Measurements from ENCODE around the gene ALDH3B1. TPM values are rescaled to one million over a fixed set of nuclear protein-coding genes. Genes with fewer than 3 reads are reported as not detected.

Gene ALDH3B1
- total and polyA plus RNA-seq, 2 donors (not counting 3 experiments of a cell fraction or from before 2014, with no cell fraction given) = 0.13 to 1.0 TPM

- Histone ChIP-seq H3K4me3 (replicated peaks in 1 of 3; ENCODE audit: insufficient read depth in 1 of 3, low read depth in 1 of 3, low read length in 3 of 3) (no peak overlapping the region), H3K4me1 (ENCODE audit: control insufficient read depth, extremely low read depth, insufficient read depth, low read length) (no peaks in the 10 kb centered on the region), H3K9me3 (replicated peaks; ENCODE audit: control insufficient read depth, insufficient read depth, low read length) (no peaks in the 10 kb centered on the region), H3K27me3 (ENCODE audit: control insufficient read depth in 2 of 2, insufficient read depth in 2 of 2, low read length in 2 of 2) (no peaks in the 10 kb centered on the region), H4K20me1 (replicated peaks; ENCODE audit: control insufficient read depth, extremely low read depth, insufficient read depth, low read length) (no peaks in the 10 kb centered on the region), H3K27ac (ENCODE audit: insufficient read depth, low read depth, low read length) (no peak overlapping the region), H3K79me2 (ENCODE audit: control insufficient read depth, insufficient read depth, low read length) (no peaks in the 10 kb centered on the region), H3K9me1 (replicated peaks; ENCODE audit: control insufficient read depth, extremely low read depth, insufficient read depth, low read length) (no peaks in the 10 kb centered on the region), H3K9ac (replicated peaks; ENCODE audit: extremely low read depth, insufficient read depth, low read length) (no peak overlapping the region), H3K36me3 (ENCODE audit: control insufficient read depth in 2 of 2, extremely low read depth in 1 of 2, insufficient read depth in 2 of 2, low read length in 2 of 2) (peaks cover 0 to 24% of the 10 kb centered on the region in 2 experiments), H2AFZ (ENCODE audit: low read depth, low read length) (no peak overlapping the region), H3K4me2 (ENCODE audit: insufficient read depth, low read length) (no peak overlapping the region)
- BruUV-seq (replicated peaks) = no TSS peak
- no peak for TF ChIP-seq EZH2 (IDR thresholded peaks at IDR 0.05; ENCODE audit: borderline replicate concordance, low read depth, low read length, severe bottlenecking)
- TF ChIP-seq GATA2 (IDR thresholded peaks at IDR 0.05; ENCODE audit: insufficient read depth, insufficient read length, low read depth, low read length) = no peak
- no peak for TF ChIP-seq POLR2AphosphoS5 (IDR thresholded peaks at IDR 0.05; ENCODE audit: insufficient read depth, low read depth, low read length)
- TF ChIP-seq POLR2A (IDR thresholded peaks at IDR 0.05; ENCODE audit: low read depth, low read length) = no peak
- no peak for TF ChIP-seq CTCF (IDR thresholded peaks at IDR 0.05; ENCODE audit: extremely low read depth in 1 of 2, insufficient read depth in 1 of 2, low read depth in 1 of 2, low read length in 2 of 2)
- no peak for TF ChIP-seq MAX (IDR thresholded peaks at IDR 0.05; ENCODE audit: insufficient read depth, insufficient read length)
- no peak for TF ChIP-seq MYC (IDR thresholded peaks at IDR 0.05; ENCODE audit: low read depth, low read length)
- no peak for TF ChIP-seq JUN (IDR thresholded peaks at IDR 0.05; ENCODE audit: borderline replicate concordance, insufficient read depth, insufficient read length, low read depth)
- TF ChIP-seq FOS (IDR thresholded peaks at IDR 0.05; ENCODE audit: borderline replicate concordance, insufficient read depth, low read length) = no peak
- no peak for FAIRE-seq
- ChIA-PET CTCF (interaction anchor here (0.7 to 1.8 kb wide), 6 partner anchors 12 to 138 kb away, joined by 3 to 4 read pairs (median 4); no protein-coding TSS in a partner anchor), POLR2A (no interaction called here)
- dilution Hi-C loops (cut with MboI; ENCODE audit: extremely low pct_ligation_motif_present, low sequenced_read_pairs) = no loop called here
- intact Hi-C loops (cut with micrococcal nuclease) = no loop called here
- DNase-seq (ENCODE audit: low read depth, low spot score) = no peak
Observed at GRCh38 chr11:68071281-68072048, 61.3 kb downstream of the ALDH3B1 start.

Data from endothelial cell of umbilical vein (primary cell).